Psoas muscle (tissue), 8 donors: ENCODE data around the gene ANOS1. TPM values are rescaled to one million over a fixed set of nuclear protein-coding genes. Genes with fewer than 3 reads are reported as not detected.

Source experiments
- ATAC-seq, 4 donors: fragments of 200-7000 bp; cut with Tn5 transposase; one replicate each; pipeline ENCODE4 v1.9.1; 2020; ENCODE audit warnings: moderate library complexity in 3 of 4, mild to moderate bottlenecking in 2 of 4
- DNase-seq, 2 donors: peaks; one replicate each; pipeline ENCODE4 v3.0.0-alpha.2; 2020
- H3K27ac ChIP-seq: fragments of 200-600 bp; one replicate; pipeline ENCODE4 v1.8.0; 2022
- H3K27me3 ChIP-seq, 3 donors: fragments of 200-600 bp in 1 of 3; one replicate each; pipeline versions ENCODE4 v1.6.1 to v1.8.0; 2013 to 2022; ENCODE audit warnings: low read length in 2 of 3, mild to moderate bottlenecking in 2 of 3, moderate library complexity in 1 of 3; ENCODE audit not compliant: insufficient read depth in 3 of 3
- H3K36me3 ChIP-seq, 2 donors: fragments of 200-600 bp in 1 of 2; one replicate each; pipeline versions ENCODE4 v1.6.1 to v1.8.0; 2013 to 2022; ENCODE audit warnings: low read depth in 1 of 2, mild to moderate bottlenecking in 1 of 2, moderate library complexity in 1 of 2; ENCODE audit not compliant: insufficient read depth in 1 of 2
- H3K4me1 ChIP-seq: fragments of 200-600 bp; one replicate; pipeline ENCODE4 v1.8.0; 2022
- H3K4me3 ChIP-seq: fragments of 200-600 bp; one replicate; pipeline ENCODE4 v1.8.0; 2022; ENCODE audit warnings: mild to moderate bottlenecking
- H3K9me3 ChIP-seq: fragments of 200-600 bp; one replicate; pipeline ENCODE4 v1.8.0; 2022
- CTCF ChIP-seq: fragments of 200-600 bp; IDR thresholded peaks from one replicate; pipeline ENCODE4 v1.8.0; 2022; ENCODE audit warnings: antibody characterized with exemption
- WGBS, 3 donors: extraction: QIAGEN DNeasy Blood & Tissue Kit; methylation state at CpG; one replicate each; pipeline versions ENCODE4 v1.1.6 to v1.1.7; 2013; 5-methylcytosine and 5-hydroxymethylcytosine counted together
- intact Hi-C, 2 donors: fragments of 100-400 bp; cut with DNase I; formaldehyde crosslinking; loops; one replicate each; pipeline versions ENCODE4 v1.11.0 to v1.14.2; 2022
- polyA plus RNA-seq, 3 donors: library from polyadenylated mRNA; stranded (reverse); fragments of 200-250 nt; gene quantifications; one replicate each; pipeline ENCODE4 v1.2.3, GENCODE V29; 2013
- total RNA-seq, 4 donors: library from RNA; stranded (reverse); fragmentation: NEBNext Ultra II Directional in 2 of 4; extraction: Animal tissue kit (Norgen Biotek cat#: 25700) in 2 of 4; gene quantifications; one replicate each; pipeline versions ENCODE4 v1.2.1 to v1.2.4, GENCODE V29; 2021 to 2023
- donor health status: healthy with polysubstance abuse.
- donor health status: DM: no; HTN: no; CAD: no; lungs with moderate emphysema.
- donor health status: Bipolar disorder and iron deficiency.
- donor health status: healthy.
- donor health status: DM: yes; HTN: yes; CAD: no.
- donor health status: DM: no; HTN: no; CAD: no.
- donor health status: DM: no; HTN: no; CAD: no.
- donor health status: DM: yes; HTN: yes; CAD: no.

The ANOS1 gene
- total and polyA plus RNA-seq, 7 donors: 0.55 to 11.7 (median 3.4) TPM

- intact Hi-C loops: no loop called here
- H3K27ac ChIP-seq: no peak overlapping the region
- no peaks in the 10 kb centered on the region for H3K27me3 ChIP-seq
- DNase-seq: no peak
- no peaks in the 10 kb centered on the region for H3K36me3 ChIP-seq
- H3K4me1 ChIP-seq: no peaks in the 10 kb centered on the region
- no peak for TF ChIP-seq CTCF
- WGBS, 3 donors: 72 to 78% (median 74%) methylated on average over 5 of the region's 5 CpGs
- H3K4me3 ChIP-seq: no peak overlapping the region
- ATAC-seq: no peak
- no peaks in the 10 kb centered on the region for H3K9me3 ChIP-seq
Measured at GRCh38 chrX:8604131-8604530, 127.8 kb downstream of the ANOS1 start.

- ATAC-seq (no peak), DNase-seq (no peak)
- no peak for TF ChIP-seq CTCF
- H3K4me3 ChIP-seq: no peak overlapping the region
- no peaks in the 10 kb centered on the region for H3K27me3 ChIP-seq
- intact Hi-C loops: no loop called here
- no peak overlapping the region for H3K27ac ChIP-seq
- no peaks in the 10 kb centered on the region for H3K9me3 ChIP-seq
- 81 to 93% (median 88%) methylated on average over 4 of the region's 4 CpGs for WGBS, 3 donors
- H3K4me1 ChIP-seq: no peaks in the 10 kb centered on the region
- H3K36me3 ChIP-seq: no peaks in the 10 kb centered on the region
Measured at GRCh38 chrX:8591501-8591900, 140.4 kb downstream of the ANOS1 start.

GRCh38 chrX:8586953-8587352 is 145.0 kb downstream of the ANOS1 start:
- Histone ChIP-seq H3K4me3 (no peak overlapping the region), H3K9me3 (no peaks in the 10 kb centered on the region), H3K27ac (no peak overlapping the region), H3K27me3 (no peaks in the 10 kb centered on the region), H3K36me3 (no peaks in the 10 kb centered on the region), H3K4me1 (no peaks in the 10 kb centered on the region)
- TF ChIP-seq CTCF: no peak
- intact Hi-C loops: no loop called here
- DNase-seq (no peak), ATAC-seq (no peak)

GRCh38 chrX:8579602-8580001 is 152.3 kb downstream of the ANOS1 start:
- no peak for ATAC-seq
- no peaks in the 10 kb centered on the region for H3K27me3 ChIP-seq
- TF ChIP-seq CTCF: no peak
- H3K4me3 ChIP-seq: no peak overlapping the region
- H3K27ac ChIP-seq: no peak overlapping the region
- no peaks in the 10 kb centered on the region for H3K9me3 ChIP-seq
- intact Hi-C loops: loop anchor here in 1 of 2 donors (5.0 kb wide), 1 partner anchor 1828 kb away; no protein-coding TSS in a partner anchor
- DNase-seq: no peak
- no peaks in the 10 kb centered on the region for H3K36me3 ChIP-seq
- H3K4me1 ChIP-seq: no peaks in the 10 kb centered on the region
- 48 to 75% (median 73%) methylated on average over 5 of the region's 5 CpGs for WGBS, 3 donors

GRCh38 chrX:8576821-8577220 is 155.1 kb downstream of the ANOS1 start:
- Histone ChIP-seq H3K27ac (no peak overlapping the region), H3K9me3 (no peaks in the 10 kb centered on the region), H3K36me3 (no peaks in the 10 kb centered on the region), H3K27me3 (no peaks in the 10 kb centered on the region), H3K4me1 (no peaks in the 10 kb centered on the region), H3K4me3 (no peak overlapping the region)
- intact Hi-C loops: loop anchor here in 1 of 2 donors (5.0 kb wide), 1 partner anchor 1830 kb away; no protein-coding TSS in a partner anchor
- TF ChIP-seq CTCF: no peak
- DNase-seq (no peak), ATAC-seq (no peak)
- 84 to 95% (median 92%) methylated on average over 3 of the region's 3 CpGs for WGBS, 3 donors
